Endometrium (tissue), 2 donors: ENCODE measurements around the gene ABCC9.

Experiments used
- FAIRE-seq: peaks from 2 replicates; lab custom pipeline; 2012; peaks lifted over from hg19 to GRCh38; lab: Jason Lieb, UNC
- donor health status: control.
- donor health status: control.

ABCC9 gene

GRCh38 chr12:21877293-21877982, 63.8 kb downstream of the ABCC9 start:
- FAIRE-seq: no peak

DNA sequence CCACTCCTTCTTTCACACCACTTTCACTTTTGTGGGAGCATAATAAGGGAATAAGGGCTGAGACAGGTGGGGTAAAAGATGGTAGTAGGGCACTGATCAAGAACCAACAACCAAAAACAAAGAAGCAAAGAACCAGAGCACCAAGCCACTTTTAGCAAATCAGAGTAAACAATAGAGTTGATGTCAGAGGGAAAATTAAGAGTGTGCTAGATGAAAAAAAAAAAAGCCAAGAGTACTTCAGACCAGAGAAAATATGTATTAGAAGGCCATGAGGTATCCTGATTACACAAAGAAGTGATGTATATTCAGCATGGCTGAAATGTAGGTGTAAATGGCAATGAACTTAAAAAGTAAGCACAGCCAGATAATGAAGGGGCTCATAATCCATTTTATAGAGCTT, 75.4 kb downstream of the ABCC9 start:
- FAIRE-seq: no peak

DNA sequence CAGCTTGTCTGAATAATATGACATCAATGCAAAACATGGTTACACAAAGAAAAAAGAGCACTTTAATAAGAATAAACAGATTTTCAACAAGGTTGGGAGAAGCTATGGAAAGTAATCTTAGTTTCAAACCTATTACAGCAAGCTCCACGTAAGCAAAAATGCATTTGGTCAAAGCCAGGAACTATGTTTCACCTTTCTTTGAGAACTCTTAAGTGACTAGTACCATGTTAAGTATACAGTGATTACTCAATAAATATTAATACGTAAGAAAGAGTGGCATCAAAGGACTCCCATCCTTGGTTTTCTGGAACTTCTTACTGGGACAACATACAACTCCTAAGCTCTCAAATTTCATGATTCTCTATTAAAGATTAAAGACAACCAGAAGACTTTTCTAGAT, 80.7 kb downstream of the ABCC9 start:
- FAIRE-seq: no peak

- no peak for FAIRE-seq
Observed at GRCh38 chr12:21860128-21860527, 81.1 kb downstream of the ABCC9 start.

GRCh38 chr12:21852251-21852650, 89.0 kb downstream of the ABCC9 start:
- FAIRE-seq: no peak

GRCh38 chr12:21851151-21851550, 90.1 kb downstream of the ABCC9 start:
- FAIRE-seq: no peak

DNA sequence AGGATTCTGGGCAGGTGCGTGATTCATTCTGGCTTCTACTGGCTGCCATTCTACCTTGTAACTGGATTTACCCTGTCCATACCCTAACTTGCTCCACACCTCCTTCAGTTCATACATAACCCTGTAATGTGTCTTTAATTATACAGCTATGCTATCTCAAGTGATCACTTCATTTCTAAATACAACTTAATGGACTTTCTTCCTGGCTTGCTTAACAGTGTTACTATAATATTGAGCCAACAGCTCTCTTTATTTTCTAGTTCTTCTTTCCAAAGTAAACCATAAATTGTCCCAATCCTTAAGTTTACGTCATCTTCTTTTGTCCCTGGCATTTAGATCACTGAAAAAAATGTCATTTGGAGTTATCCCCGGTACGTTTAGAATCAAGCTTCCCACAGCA, 90.8 kb downstream of the ABCC9 start:
- FAIRE-seq: no peak

GRCh38 chr12:21849878-21850277, 91.3 kb downstream of the ABCC9 start:
- no peak for FAIRE-seq

- FAIRE-seq: no peak
Observed at GRCh38 chr12:21848192-21848591, 93.0 kb downstream of the ABCC9 start.

- no peak for FAIRE-seq
Observed at GRCh38 chr12:21843795-21844194, 97.4 kb downstream of the ABCC9 start.

- FAIRE-seq: no peak
Observed at GRCh38 chr12:21839776-21840175, 101.5 kb downstream of the ABCC9 start.

- FAIRE-seq: no peak
Observed at GRCh38 chr12:21837847-21838246, 103.4 kb downstream of the ABCC9 start.

- peak; percentile 95 for FAIRE-seq
Observed at GRCh38 chr12:21831791-21832344, 109.4 kb downstream of the ABCC9 start.

- FAIRE-seq: peak; percentile 50
Observed at GRCh38 chr12:21828779-21829178, 112.4 kb downstream of the ABCC9 start.

GRCh38 chr12:21828136-21828775, 113.0 kb downstream of the ABCC9 start:
- no peak for FAIRE-seq

DNA sequence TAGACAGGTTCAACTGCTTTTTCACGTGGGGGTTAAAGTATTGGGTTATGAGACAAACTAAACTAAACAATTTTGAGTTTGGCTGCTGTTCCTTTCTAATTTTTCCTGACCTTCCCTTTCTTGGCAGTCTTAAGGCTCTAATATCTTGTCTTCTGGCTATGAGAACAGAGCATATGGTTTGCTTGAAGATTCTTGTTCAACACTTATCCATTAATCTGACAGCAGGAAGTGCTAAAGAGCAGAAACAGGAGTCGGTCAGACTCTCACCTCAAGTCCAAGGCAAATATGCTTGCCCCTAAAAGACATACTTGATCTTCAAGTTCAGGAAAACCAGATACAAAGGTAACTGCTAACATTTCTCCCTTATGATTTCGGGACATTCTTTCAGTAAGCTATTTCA, 114.1 kb downstream of the ABCC9 start:
- FAIRE-seq: no peak

GRCh38 chr12:21826618-21826910, 114.7 kb downstream of the ABCC9 start:
- no peak for FAIRE-seq

DNA sequence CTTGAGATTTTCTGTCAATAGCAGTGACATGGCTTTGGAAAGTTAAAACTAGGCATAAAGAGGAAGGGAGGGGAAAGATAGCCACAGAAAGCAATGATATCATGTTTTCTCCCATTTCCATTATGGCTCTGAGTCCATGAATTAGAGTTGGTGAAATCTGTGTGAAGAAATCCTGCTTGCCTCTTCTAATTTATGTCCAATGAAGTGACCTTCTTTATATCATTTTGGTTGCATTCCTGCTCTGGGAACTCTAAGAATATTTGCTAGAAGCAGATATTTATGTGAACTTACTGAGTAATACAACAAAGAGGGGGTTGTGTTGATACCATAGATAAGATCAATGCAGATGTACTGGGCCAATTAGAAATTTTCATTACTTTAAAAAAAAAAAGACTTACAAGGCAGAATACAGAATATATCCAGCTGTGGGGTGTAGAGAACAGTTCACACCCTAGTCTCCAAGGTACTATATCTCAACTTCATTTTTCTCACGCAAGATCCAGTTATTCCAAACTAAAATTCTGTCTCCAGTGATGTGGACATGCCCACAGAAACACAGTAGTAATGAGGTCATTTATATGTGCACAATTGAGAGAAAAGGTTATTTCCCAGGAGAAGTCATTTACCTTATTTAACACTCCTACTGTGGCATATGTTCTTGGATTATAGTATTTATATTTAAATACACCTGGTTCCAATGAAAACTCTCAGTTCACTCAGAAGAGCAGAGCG, 115.2 kb downstream of the ABCC9 start:
- no peak for FAIRE-seq

DNA sequence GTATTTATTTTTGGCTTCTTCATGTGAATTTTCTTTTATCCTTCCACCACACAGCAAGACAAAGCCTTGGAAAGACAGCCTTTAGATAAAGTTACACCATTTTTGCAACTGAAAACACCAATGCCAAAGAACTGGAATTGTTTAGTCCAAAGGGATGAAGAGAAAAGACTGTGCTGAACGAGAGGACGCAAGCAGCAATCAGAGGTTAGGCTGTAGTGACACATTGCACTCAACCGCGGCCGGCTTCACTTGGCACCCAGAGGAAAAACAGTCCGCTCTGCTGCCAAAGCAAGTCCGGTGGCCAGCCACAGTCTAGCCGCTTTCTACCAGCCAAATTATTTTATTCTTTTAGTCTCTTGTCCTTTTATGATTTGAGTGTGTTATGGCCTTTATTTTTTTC, 117.6 kb downstream of the ABCC9 start:
- no peak for FAIRE-seq

GRCh38 chr12:21819678-21820077, 121.5 kb downstream of the ABCC9 start:
- peak; percentile 95 for FAIRE-seq

GRCh38 chr12:21819236-21819635, 122.0 kb downstream of the ABCC9 start:
- no peak for FAIRE-seq

DNA sequence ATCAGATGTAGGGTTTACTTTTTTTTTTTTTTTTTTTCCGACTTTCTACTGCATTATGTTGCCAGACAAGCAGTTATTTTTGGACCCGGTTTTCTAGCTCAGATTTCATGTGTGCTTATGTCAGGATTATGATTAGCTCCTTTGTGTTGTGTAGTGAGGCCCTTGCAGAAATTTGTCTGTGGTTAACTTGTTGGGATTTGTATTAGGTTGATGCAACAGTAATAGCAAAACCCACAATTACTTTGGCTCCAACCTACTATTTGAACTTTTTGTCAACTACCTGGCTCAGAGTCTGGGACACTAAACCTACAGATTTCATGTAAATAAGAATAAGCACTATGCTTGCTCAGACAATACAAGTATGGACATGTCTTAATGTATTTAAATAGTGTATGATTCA, 122.6 kb downstream of the ABCC9 start:
- no peak for FAIRE-seq

- FAIRE-seq: no peak
Observed at GRCh38 chr12:21815306-21816062, 125.7 kb downstream of the ABCC9 start.
